Hepatocyte (in vitro differentiated cells): ENCODE results near the gene LIPJ.

Source experiments
- EZH2phosphoT487 ChIP-seq: fragments of 200-600 bp; sonication (generic); IDR thresholded peaks from one replicate; pipeline ENCODE4 v1.6.1; 2018; ENCODE audit warnings: antibody characterized with exemption, mild to moderate bottlenecking, low read depth, moderate library complexity; ENCODE audit not compliant: unreplicated experiment, severe bottlenecking
- TF ChIP-seq, protein P1 (sequence below): fragments of 200-600 bp; sonication (generic); IDR thresholded peaks from 2 replicates; pipeline ENCODE4 v1.5.1; 2016; ENCODE audit warnings: antibody characterized with exemption, mild to moderate bottlenecking; ENCODE audit not compliant: poor library complexity

DNA sequence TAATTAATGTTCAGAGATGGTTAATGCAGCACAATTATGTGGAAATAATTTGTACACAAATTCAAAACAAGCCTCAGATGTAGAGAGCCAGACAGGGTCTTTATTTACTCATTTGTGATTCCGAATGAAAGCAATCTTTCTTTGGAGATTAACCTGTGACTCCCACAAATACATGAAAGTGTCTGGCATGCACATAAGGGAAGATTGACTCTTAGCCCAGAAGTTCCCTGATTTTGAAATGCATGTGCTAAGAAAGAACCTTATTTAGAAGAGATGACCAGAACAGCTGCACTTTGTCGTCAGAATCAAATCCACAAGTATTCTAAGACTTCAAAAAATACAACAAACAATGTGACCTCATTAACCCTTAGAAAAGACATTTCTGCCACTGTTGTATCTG, 48.5 kb upstream of the LIPJ start:
- TF ChIP-seq, protein P1, sequence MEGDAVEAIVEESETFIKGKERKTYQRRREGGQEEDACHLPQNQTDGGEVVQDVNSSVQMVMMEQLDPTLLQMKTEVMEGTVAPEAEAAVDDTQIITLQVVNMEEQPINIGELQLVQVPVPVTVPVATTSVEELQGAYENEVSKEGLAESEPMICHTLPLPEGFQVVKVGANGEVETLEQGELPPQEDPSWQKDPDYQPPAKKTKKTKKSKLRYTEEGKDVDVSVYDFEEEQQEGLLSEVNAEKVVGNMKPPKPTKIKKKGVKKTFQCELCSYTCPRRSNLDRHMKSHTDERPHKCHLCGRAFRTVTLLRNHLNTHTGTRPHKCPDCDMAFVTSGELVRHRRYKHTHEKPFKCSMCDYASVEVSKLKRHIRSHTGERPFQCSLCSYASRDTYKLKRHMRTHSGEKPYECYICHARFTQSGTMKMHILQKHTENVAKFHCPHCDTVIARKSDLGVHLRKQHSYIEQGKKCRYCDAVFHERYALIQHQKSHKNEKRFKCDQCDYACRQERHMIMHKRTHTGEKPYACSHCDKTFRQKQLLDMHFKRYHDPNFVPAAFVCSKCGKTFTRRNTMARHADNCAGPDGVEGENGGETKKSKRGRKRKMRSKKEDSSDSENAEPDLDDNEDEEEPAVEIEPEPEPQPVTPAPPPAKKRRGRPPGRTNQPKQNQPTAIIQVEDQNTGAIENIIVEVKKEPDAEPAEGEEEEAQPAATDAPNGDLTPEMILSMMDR: no peak
- TF ChIP-seq EZH2phosphoT487: no peak
